OCI-LY1 (cell line): ENCODE measurements around the gene VOPP1.

Source experiments
- H2AFZ ChIP-seq: fragments of 200-600 bp; sonication (generic), shearing (Covaris generic); 2 replicates; pipeline ENCODE4 v1.6.0; 2014; ENCODE audit warnings: antibody characterized with exemption, mild to moderate bottlenecking, low read length
- H3F3A ChIP-seq: fragments of 200-600 bp; sonication (generic), shearing (Covaris generic); 2 replicates; pipeline ENCODE4 v1.6.0; 2014; ENCODE audit warnings: mild to moderate bottlenecking, antibody characterized with exemption, low read length, moderate library complexity; ENCODE audit not compliant: insufficient read depth
- H3K27ac ChIP-seq: fragments of 200-600 bp; sonication (generic); 2 replicates; pipeline ENCODE4 v1.5.1; 2014; ENCODE audit warnings: low read length, mixed run types, mild to moderate bottlenecking, low read depth; ENCODE audit not compliant: poor library complexity, severe bottlenecking
- H3K27me3 ChIP-seq: fragments of 200-600 bp; sonication (generic); 2 replicates; pipeline ENCODE4 v1.6.0; 2014; ENCODE audit warnings: antibody characterized with exemption, mild to moderate bottlenecking, low read length, moderate library complexity; ENCODE audit not compliant: insufficient read depth
- H3K36me3 ChIP-seq: fragments of 200-600 bp; sonication (generic); 2 replicates; pipeline ENCODE4 v1.6.1; 2014; ENCODE audit warnings: mild to moderate bottlenecking, antibody characterized with exemption, low read length, moderate library complexity, mixed read lengths; ENCODE audit not compliant: insufficient read depth
- H3K4me1 ChIP-seq: fragments of 200-600 bp; sonication (generic); 2 replicates; pipeline ENCODE4 v1.5.1; 2014; ENCODE audit warnings: mild to moderate bottlenecking, low read length, moderate library complexity; ENCODE audit not compliant: insufficient read depth, severe bottlenecking
- H3K4me2 ChIP-seq: fragments of 200-600 bp; sonication (generic), shearing (Covaris generic); 2 replicates; pipeline ENCODE4 v1.6.1; 2014; ENCODE audit warnings: low read length
- H3K4me3 ChIP-seq: fragments of 200-600 bp; sonication (generic); 2 replicates; pipeline ENCODE4 v1.5.1; 2014; ENCODE audit warnings: low read length, low read depth, mild to moderate bottlenecking, mixed read lengths; ENCODE audit not compliant: poor library complexity, severe bottlenecking
- H3K79me2 ChIP-seq: fragments of 200-600 bp; shearing (Covaris generic); 2 replicates; pipeline ENCODE4 v1.6.1; 2016; ENCODE audit warnings: mixed run types, low read length, mixed read lengths; ENCODE audit not compliant: insufficient read depth
- H3K9ac ChIP-seq: fragments of 200-600 bp; sonication (generic), shearing (Covaris generic); 2 replicates; pipeline ENCODE4 v1.6.1; 2014; ENCODE audit warnings: mild to moderate bottlenecking, low read length, mixed read lengths
- H3K9me2 ChIP-seq: fragments of 200-600 bp; sonication (generic), shearing (Covaris generic); 2 replicates; pipeline ENCODE4 v1.6.1; 2014; ENCODE audit warnings: low read depth, mild to moderate bottlenecking, low read length, mixed read lengths
- H3K9me3 ChIP-seq: fragments of 200-600 bp; shearing (Covaris generic); 2 replicates; pipeline ENCODE4 v1.6.1; 2014; ENCODE audit warnings: low read length, mixed read lengths
- H4K20me1 ChIP-seq: fragments of 200-600 bp; sonication (generic), shearing (Covaris generic); 2 replicates; pipeline ENCODE4 v1.6.0; 2016; ENCODE audit warnings: mild to moderate bottlenecking, low read length; ENCODE audit not compliant: insufficient read depth
- EZH2 ChIP-seq: fragments of 200-600 bp; sonication (generic), shearing (Covaris generic); IDR thresholded peaks from 2 replicates; pipeline ENCODE4 v1.8.0; 2017; ENCODE audit warnings: borderline replicate concordance, mixed run types, mild to moderate bottlenecking, antibody characterized with exemption, low read length, moderate library complexity, mixed read lengths
- TF ChIP-seq, protein P1 (sequence below): fragments of 200-600 bp; sonication (generic), shearing (Covaris generic); IDR thresholded peaks from 2 replicates; pipeline ENCODE4 v1.5.1; 2017; ENCODE audit warnings: mild to moderate bottlenecking, antibody characterized with exemption, low read length, moderate library complexity, mixed read lengths

VOPP1 gene

DNA sequence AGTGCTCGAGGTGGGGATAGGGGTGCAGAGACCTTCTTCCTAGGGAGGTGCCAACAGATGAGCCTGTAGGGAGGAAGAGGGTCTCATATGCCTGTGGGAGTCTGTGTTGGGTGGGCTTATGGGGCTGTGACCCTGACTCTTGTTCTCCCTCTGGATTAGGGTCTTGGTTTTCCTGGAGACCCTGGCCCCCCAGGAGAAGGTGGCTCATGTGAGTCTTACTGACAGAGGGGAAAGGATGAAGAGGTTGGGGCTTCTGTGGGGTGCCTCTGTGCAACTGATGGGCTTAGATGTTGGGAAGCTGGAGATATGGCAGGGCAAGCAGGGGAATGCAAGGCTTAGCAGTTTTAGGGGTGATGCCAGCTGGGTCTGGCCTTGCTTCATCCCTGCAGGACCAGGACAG lies 20.2 kb upstream of the VOPP1 start:
- Histone ChIP-seq H3K9me2 (no peaks in the 10 kb centered on the region), H3K9ac (no peak overlapping the region), H3K79me2 (no peaks in the 10 kb centered on the region), H3K9me3 (no peaks in the 10 kb centered on the region), H3K27ac (no peak overlapping the region), H3K4me2 (no peak overlapping the region), H3K4me1 (peaks cover 2% of the 10 kb centered on the region), H3K27me3 (no peaks in the 10 kb centered on the region), H2AFZ (no peak overlapping the region), H3K36me3 (no peaks in the 10 kb centered on the region), H3F3A (no peaks in the 10 kb centered on the region), H4K20me1 (no peaks in the 10 kb centered on the region), H3K4me3 (no peak overlapping the region)
- TF ChIP-seq, protein P1, sequence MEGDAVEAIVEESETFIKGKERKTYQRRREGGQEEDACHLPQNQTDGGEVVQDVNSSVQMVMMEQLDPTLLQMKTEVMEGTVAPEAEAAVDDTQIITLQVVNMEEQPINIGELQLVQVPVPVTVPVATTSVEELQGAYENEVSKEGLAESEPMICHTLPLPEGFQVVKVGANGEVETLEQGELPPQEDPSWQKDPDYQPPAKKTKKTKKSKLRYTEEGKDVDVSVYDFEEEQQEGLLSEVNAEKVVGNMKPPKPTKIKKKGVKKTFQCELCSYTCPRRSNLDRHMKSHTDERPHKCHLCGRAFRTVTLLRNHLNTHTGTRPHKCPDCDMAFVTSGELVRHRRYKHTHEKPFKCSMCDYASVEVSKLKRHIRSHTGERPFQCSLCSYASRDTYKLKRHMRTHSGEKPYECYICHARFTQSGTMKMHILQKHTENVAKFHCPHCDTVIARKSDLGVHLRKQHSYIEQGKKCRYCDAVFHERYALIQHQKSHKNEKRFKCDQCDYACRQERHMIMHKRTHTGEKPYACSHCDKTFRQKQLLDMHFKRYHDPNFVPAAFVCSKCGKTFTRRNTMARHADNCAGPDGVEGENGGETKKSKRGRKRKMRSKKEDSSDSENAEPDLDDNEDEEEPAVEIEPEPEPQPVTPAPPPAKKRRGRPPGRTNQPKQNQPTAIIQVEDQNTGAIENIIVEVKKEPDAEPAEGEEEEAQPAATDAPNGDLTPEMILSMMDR = no peak
- TF ChIP-seq EZH2 = no peak

DNA sequence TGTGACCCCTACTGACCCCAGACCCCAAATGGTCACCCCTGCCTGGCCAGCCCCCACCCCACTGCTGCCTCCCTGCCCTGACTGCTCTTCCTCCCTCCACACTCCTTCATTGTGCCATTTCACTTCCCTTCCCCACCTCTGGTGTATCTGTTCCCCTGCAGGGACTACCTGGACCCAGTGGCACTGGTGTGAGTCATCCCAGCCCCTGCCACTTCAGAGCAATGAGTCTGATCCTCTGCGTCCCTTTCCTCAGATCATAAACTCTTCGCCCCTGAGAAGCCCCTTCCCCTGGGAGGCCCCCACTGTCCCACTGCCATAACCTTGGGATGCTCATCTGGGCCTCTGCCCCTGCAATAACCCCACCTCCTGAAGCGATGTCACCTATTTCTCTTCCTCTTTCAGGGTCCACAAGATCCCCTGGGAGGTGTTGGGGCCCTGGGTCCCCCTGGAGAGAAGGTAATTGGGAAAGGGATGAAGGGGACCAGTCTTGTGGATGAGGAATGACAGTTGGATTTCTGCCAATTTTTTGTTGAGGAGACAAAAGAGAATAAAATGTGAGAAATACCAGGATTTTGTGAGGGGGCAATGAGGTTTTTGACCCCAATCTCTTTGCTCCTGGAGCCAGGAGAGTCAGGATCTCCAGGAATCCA lies 19.1 kb upstream of the VOPP1 start:
- Histone ChIP-seq H3K9me3 (no peaks in the 10 kb centered on the region), H4K20me1 (no peaks in the 10 kb centered on the region), H3K79me2 (no peaks in the 10 kb centered on the region), H3K27me3 (no peaks in the 10 kb centered on the region), H3K9ac (no peak overlapping the region), H3K36me3 (no peaks in the 10 kb centered on the region), H3K27ac (no peak overlapping the region), H3F3A (no peaks in the 10 kb centered on the region), H2AFZ (no peak overlapping the region), H3K9me2 (no peaks in the 10 kb centered on the region), H3K4me1 (no peaks in the 10 kb centered on the region), H3K4me3 (no peak overlapping the region), H3K4me2 (no peak overlapping the region)
- TF ChIP-seq EZH2 = no peak
- TF ChIP-seq, protein P1 = no peak

DNA sequence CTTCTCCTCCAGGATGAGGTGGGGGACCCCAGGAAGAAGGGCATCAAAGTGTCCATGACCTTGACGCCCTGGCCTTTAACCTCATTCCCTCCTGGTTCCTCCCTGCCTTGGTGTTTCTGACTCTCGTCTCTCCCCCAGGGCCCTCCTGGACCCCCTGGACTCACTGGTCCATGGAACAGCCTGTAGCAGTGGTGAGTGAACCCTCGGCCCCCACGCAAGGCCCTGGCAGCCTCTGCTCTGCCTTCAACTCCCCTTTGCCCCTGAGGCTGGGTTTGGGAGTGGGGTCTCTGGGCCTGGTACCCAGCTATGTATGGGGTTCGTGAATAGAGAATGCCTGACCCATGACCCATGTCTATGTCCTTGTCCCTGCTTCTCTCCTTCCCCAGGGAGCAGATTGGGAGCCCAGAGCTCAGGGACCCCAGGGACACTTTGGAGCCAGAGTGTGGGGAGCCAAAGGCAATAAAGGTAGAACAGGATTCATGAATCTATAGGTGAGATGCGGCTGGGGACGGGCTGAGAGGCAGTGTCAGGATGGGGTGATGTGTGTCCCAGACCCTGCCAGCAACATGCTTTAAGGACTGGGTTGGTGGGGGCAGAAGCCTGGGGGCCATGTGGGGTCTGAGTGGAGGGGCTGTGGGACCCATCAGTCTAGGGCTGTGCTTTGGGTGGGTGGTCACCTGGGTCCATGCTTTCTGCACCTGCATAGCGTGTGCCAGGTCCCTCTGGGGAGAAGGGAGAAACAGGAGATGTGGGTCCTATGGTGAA lies 18.4 kb upstream of the VOPP1 start:
- Histone ChIP-seq H3K79me2 (no peaks in the 10 kb centered on the region), H3K9me3 (no peaks in the 10 kb centered on the region), H3K4me2 (no peak overlapping the region), H3K4me1 (no peaks in the 10 kb centered on the region), H3K9ac (no peak overlapping the region), H4K20me1 (no peaks in the 10 kb centered on the region), H3K27me3 (no peaks in the 10 kb centered on the region), H2AFZ (no peak overlapping the region), H3K36me3 (no peaks in the 10 kb centered on the region), H3K9me2 (no peaks in the 10 kb centered on the region), H3F3A (no peaks in the 10 kb centered on the region), H3K4me3 (no peak overlapping the region), H3K27ac (no peak overlapping the region)
- TF ChIP-seq, protein P1 = no peak
- no peak for TF ChIP-seq EZH2
